ENCODE results near the gene ZDHHC5.

The ZDHHC5 gene

GRCh38 chr11:57667736-57668433, at the start of gene ZDHHC5:
Gene ZDHHC5 (plus strand): TSS chr11:57668114. CDS start chr11:57673091, 4,977 bp downstream.
- peak; percentile 86 for FAIRE-seq

- no peak for FAIRE-seq
Measured at GRCh38 chr11:57618438-57618837, 49.5 kb upstream of the ZDHHC5 start.

GRCh38 chr11:57619331-57619730, 48.6 kb upstream of the ZDHHC5 start:
- no peak for FAIRE-seq

- FAIRE-seq: no peak
Measured at GRCh38 chr11:57620467-57620866, 47.4 kb upstream of the ZDHHC5 start.

GRCh38 chr11:57622263-57622662, 45.7 kb upstream of the ZDHHC5 start:
- FAIRE-seq: no peak

- no peak for FAIRE-seq
Measured at GRCh38 chr11:57624864-57625263, 43.0 kb upstream of the ZDHHC5 start.

GRCh38 chr11:57626895-57627294, 41.0 kb upstream of the ZDHHC5 start:
- no peak for FAIRE-seq

- FAIRE-seq: no peak
Measured at GRCh38 chr11:57630171-57630570, 37.7 kb upstream of the ZDHHC5 start.

- FAIRE-seq: no peak
Measured at GRCh38 chr11:57632116-57632515, 35.8 kb upstream of the ZDHHC5 start.

- FAIRE-seq: no peak
Measured at GRCh38 chr11:57633394-57634070, 34.4 kb upstream of the ZDHHC5 start.

- FAIRE-seq: no peak
Measured at GRCh38 chr11:57634311-57634710, 33.6 kb upstream of the ZDHHC5 start.

- FAIRE-seq: no peak
Measured at GRCh38 chr11:57635246-57635645, 32.7 kb upstream of the ZDHHC5 start.

GRCh38 chr11:57637626-57638004, 30.3 kb upstream of the ZDHHC5 start:
- FAIRE-seq: no peak

GRCh38 chr11:57638005-57638781, 29.7 kb upstream of the ZDHHC5 start:
- peak; percentile 60 for FAIRE-seq

- FAIRE-seq: no peak
Measured at GRCh38 chr11:57638811-57639320, 29.0 kb upstream of the ZDHHC5 start.

GRCh38 chr11:57639321-57640067, 28.4 kb upstream of the ZDHHC5 start:
- FAIRE-seq: peak; percentile 56

GRCh38 chr11:57640068-57640800, 27.7 kb upstream of the ZDHHC5 start:
- no peak for FAIRE-seq

GRCh38 chr11:57641011-57641807, 26.7 kb upstream of the ZDHHC5 start:
- FAIRE-seq: peak; percentile 49

- no peak for FAIRE-seq
Measured at GRCh38 chr11:57643802-57644201, 24.1 kb upstream of the ZDHHC5 start.

- FAIRE-seq: no peak
Measured at GRCh38 chr11:57644748-57645688, 22.9 kb upstream of the ZDHHC5 start.
